Stimulated activated CD4-positive, alpha-beta T cell treated with anti-CD3 and anti-CD28 coated beads, Interleukin-2, amount 100 ng/mL, for 4 hours (primary cell): ENCODE data around the gene ASXL2.
"Not testable (repeated sequence)": the region's sequence is repeated elsewhere in the genome, so short reads cannot be mapped to it uniquely, and the experiment has no call there.

ENCODE experiments used
- DNase-seq: peaks from one replicate; pipeline ENCODE4 v3.0.0-alpha.2; 2020; ENCODE audit warnings: low read depth

The ASXL2 gene

GRCh38 chr2:25832897-25833296, 45.4 kb downstream of the ASXL2 start:
- DNase-seq = no peak

GRCh38 chr2:25831746-25832449, 46.4 kb downstream of the ASXL2 start:
- DNase-seq = no peak

- no peak for DNase-seq
These were observed 48.5 kb downstream of the ASXL2 start for GRCh38 chr2:25829828-25830227.

DNA sequence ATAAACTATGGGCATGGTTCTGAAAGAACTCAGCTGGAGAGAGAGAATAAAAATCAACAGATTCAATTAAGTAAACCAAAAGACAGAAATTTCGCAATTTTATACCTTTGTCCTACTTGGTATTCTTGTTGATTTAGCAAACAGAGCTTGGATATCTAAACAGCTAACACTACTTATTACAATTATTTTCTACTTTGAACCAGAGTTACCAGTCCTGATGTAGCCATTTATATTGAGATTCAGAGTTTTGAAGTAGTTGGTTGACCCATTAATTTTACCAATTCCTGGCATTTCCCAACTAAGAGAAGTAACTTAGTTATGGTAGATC, 48.9 kb downstream of the ASXL2 start:
- no peak for DNase-seq

DNA sequence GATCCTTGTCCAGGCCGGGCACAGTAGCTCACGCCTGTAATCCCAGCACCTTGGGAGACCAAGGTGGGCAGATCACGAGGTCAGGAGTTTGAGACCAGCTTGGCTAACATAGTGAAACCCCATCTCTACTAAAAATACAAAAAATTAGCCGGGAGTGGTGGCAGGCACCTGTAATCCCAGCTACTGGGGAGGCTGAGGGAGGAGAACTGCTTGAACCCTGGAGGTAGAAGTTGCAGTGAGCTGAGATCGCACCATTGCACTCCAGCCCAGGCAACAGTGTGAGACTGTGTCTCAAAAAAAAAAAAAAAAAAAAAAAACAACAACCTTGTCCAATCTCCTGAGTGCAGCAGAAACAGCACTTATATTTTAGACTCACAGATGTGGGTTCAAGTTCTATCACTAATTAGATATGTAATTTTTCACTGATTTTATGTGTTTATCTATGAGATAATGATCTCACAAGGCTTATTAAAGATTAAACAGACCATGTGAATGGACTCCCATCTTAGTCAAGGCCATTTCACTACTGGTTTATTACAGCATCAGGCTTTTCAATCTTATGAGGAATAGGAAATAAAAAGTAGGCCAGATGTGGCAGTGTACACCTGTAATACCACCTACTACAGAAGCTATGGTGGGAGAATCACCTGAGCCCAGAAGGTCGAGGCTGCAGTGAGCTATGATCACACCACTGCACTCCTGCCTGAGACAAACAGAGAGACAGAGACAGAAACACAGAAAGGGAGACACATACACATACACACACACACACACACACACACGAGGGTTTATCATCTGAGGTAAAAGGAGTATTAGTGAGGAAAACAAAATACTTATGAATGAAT, 49.5 kb downstream of the ASXL2 start:
- not testable (repeated sequence) for DNase-seq

- peak; percentile 38 for DNase-seq
These were observed 53.0 kb downstream of the ASXL2 start for GRCh38 chr2:25825238-25825637.

DNA sequence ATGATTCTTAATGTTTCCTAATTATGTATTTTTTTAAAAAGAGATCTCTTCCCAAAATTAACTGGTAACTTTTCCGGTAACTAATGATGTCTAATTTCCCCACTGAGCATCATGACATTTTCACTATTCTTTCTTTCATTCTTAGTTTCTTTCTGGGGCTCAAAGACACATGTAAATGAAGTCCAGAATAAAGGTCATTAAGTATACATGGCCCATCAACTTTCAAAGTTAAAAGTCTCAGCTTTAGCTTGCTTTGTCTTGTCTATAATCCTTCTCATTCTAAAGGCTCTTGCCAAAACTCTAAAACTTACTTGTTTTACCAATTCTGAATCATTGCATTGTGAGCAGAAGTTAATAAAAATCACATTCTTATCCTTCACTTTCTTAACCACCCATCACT, 53.6 kb downstream of the ASXL2 start:
- DNase-seq = no peak

GRCh38 chr2:25824216-25824615, 54.1 kb downstream of the ASXL2 start:
- no peak for DNase-seq

DNA sequence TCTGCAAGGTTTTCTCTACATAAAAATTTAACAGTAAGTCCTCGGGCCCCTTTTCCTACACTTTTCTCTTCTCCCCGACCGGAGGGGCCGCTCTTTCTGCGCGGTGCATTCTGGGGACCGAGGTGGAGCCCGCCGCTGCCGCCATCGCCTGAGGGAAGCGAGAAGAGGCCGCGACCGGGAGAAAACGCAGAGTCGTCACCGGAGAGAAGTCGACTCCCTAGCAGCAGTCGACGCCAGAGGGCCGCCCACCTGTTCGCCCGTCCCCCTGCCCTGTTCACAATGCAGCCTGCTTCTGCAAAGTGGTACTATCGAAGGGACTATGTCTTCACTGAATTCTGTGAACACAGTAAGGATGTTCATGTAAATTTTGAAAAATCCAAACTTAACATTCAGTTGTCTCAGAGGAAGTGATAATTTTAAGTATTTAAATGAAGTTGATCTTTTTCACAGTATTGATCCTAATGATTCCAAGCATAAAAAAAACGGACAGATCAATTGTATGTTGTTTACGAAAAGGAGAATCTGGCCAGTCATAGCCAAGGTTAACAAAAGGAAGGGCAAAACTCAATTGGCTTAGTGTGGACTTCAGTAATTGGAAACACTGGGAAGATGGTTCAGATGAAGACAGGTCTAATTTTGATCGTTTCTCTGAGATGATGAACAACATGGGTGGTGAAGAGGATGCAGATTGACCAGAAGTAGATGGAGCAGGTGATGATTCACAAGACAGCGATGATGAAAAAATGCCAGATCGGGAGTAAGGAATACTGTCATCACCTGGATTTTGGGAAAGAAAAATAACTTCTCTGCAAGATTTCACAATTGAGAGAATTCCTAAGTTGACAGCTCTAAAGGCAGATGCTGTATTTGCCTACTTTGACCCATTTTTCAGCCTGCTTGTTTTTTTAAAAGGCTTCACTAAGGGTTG, 55.8 kb downstream of the ASXL2 start:
- DNase-seq = peak; percentile 27

- no peak for DNase-seq
These were observed 56.8 kb downstream of the ASXL2 start for GRCh38 chr2:25821225-25822056.

DNA sequence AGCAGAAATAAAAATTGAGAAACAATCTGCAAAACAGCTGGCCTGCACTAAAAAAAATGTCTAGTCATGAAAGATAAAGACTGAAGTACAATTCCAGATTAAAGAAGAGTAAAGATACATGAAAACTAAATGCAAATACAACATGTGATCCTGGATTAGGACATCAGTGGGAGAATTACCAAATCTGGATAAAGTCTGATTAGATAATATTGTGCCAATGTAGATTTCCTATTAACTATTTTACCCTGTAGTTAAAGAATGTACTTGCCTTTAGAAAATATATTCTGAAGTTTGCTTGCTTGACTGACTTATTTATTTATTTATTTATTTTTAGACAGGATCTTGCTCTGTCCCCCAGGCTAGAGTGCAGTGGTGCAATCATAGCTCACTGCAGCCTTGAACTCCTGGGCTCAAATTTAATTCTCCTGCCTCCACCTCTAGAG, 58.7 kb downstream of the ASXL2 start:
- DNase-seq = no peak

DNA sequence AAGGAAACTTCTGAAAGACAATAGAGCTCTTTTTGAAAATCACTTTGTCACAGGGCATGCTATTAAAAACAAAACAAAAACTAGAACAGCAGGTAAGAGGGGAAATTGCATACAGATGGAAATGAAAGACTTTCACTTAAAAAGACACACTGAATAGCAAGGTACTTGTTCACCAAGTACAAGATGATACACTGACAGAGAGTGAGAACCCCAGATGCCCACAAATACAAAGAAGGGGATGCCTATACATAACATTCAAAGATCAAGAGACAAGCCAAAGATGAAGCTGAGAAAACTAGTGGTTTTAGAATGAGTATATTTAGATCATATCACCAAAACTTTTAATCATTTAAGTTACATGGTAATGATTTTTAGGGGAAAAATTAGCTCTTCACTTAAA, 60.7 kb downstream of the ASXL2 start:
- DNase-seq = no peak

DNA sequence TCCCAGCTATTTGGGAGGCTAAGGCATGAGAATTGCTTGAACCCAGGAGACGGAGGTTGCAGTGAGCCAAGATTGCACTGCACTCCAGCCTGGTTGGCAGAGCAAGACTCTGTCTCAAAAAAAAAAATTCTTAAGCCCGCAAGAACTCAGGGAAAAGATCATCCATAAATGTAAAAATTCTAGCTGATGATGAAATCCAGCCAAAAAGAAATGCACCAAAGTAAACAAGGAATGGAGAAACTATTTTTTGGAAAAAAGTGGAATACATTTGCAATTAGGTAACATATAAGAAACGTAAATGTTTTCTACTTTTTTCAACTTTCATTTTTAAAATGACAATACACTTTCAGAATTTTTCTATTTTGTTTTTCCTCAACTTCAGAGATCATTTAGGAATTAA, 61.3 kb downstream of the ASXL2 start:
- DNase-seq = no peak

DNA sequence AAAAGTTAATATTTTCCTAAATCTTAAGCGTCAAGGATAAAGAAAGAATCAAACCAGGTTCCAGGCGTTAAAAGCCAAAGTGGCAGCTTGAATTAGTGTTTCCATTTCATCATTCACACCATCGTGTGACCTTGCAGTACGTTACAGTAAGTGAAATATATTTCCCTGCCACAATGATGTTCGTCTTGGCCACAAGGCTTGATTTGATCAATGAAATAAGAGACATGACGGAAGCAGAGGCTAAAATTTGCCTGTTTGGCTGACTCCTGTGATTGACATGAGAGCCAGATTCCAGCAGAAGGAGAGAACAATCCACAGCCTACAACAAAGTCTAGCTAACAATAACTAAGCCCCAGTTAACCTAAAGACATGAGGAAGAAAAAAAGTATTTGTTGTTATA, 62.0 kb downstream of the ASXL2 start:
- DNase-seq = no peak

DNA sequence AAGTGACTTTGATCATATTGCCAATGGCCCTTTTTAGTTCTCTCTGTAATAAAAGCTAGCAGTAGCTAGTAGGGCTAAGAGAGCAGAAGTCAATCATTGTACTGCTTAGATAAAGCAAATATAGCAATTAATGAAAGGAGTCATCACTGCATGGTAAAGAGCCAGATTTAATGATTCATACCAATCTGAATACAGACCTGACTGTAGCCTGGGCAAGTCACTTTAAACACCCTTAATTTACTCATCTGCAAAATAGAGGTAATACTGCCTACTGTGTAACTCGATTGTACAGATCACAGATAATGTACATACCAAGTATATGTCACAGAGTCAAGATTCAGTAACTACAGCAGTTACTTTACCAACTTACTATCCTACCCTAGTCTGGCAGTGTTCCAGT, 63.6 kb downstream of the ASXL2 start:
- no peak for DNase-seq

GRCh38 chr2:25810428-25810827, 67.9 kb downstream of the ASXL2 start:
- DNase-seq = no peak

DNA sequence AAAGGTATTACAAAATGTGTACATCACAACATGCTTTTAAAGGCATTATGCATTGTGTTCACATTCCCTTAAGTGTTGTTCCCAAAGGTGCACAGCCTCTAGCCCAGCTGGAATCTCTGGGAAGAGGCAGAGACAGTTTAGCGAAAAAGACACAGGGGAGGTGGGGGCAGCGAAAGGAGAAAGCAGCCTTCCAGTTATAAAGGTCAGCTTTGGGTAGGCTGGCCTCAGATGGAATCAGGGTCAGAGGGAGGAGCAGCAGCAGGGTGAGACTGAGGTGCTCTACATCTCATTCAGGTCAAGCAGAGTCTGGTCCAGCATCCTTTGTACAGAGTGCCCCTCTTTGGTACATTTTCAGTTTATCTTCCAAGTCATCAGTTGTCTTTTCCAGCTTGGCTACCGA, 68.6 kb downstream of the ASXL2 start:
- no peak for DNase-seq

GRCh38 chr2:25808006-25808383, 70.3 kb downstream of the ASXL2 start:
- no peak for DNase-seq

DNA sequence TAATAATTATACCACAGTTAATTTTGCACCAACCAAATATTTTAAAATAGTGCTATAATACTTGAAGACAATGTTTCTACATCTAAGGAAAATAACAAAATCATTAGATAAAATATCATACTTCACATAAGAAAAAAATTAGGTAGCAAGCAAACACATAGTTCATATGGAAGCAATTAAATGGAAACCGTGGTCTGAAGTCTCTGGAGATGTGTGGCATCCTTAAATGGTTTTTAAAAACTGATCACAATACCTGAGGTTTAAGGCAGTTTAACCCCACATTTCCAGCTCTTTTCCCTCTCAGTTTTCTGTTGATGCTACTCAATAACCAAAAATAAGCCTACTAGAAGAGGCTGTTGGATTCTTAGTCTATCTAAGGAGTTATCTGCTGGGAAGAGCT, 71.3 kb downstream of the ASXL2 start:
- DNase-seq = no peak

DNA sequence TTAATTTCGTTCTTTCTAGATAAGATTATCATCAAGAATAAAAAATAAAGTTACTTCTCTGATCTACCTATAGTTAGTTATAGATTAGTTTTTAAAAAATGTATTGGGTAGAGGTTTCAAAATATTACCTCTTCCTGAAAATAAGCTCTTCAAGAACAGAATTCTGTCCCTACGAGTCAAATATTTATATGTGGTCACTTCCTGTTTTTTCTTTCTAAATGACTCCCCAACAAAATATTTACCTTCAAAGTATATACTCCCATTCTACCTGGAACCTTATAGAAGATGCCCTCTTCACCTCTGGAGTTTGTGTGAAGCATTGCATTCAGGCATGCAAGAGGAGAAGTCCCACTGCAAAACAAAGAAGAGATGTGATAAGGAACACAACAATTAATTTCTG, 72.3 kb downstream of the ASXL2 start:
- no peak for DNase-seq

GRCh38 chr2:25804338-25804737, 73.9 kb downstream of the ASXL2 start:
- no peak for DNase-seq

DNA sequence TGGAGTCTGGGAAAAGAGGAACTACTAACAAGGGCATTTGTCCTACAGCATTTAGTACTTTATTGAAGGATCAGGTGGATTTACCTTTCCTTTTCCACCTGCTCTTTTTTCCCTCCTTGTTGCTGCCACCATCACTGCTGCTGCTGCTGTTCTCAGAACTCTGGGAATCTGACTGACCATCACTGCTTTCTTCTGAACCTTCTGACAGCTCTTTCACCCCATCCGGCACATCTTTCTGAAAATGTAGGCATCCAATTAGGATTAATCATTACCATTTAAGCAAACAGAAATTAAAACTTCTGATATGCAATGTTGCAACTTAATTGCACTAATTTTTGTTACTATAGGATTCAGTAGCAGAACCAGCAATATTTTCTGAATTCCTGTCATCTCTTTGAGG, 79.0 kb downstream of the ASXL2 start:
- DNase-seq = no peak
